Activated naive CD4-positive, alpha-beta T cell (primary cell): ENCODE results near the gene TOP1.

ENCODE experiments used
- DNase-seq, 4 experiments: peaks; one replicate each; lab custom pipeline; 2025; lab: John Stamatoyannopoulos, UW

Gene TOP1

DNA sequence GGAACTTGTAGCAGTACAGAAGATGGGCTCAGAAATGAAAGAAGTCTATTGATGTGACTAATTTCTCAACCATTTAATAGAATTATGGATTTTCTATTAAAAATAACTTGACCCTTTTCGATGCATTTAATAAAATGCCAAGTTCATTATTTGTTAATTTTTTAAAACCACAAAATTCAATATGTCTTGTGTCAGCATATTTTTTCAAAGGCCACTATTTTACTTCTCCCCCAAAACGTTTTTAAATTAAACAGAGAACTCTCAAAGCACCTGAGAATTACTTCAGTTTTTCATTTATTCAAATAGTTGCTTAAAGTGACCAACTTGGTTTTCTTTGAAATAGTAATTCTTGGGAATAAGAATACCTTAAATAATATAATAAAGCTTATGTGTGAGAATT, 8.6 kb downstream of the TOP1 start:
- no peak for DNase-seq

DNA sequence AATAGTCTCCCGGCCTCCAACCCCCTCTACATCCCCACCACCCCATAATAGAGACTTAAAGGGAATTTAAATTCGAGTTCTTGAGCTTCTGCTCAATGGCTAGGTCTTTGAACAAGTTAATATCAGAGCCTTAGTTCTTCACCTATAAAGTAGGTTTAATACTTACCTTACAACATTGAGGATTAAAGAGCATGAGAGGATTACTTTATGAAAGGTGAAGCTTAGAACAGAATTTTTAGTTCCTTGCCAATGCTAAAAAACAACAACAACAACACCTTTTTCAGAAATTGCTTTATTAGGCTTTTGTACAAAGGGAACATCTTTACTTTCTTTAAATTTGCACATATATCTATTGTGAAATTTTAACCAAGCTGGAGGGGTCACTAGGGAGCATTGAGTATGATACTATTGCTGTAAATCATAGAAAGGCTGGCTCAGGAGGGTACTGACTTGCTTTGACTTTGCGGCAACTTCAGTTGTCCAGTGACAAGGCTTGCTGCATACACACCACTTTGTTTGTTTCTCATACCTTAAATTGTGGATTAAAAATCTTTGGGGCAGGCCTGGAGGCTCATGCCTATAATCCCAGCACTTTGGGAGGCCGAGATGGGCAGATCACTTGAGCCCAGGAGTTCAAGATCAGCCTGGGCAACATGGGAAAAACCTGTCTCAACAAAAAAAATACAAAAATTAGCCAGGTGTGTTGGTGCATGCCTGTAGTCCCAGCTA, 9.7 kb downstream of the TOP1 start:
- no peak for DNase-seq

DNA sequence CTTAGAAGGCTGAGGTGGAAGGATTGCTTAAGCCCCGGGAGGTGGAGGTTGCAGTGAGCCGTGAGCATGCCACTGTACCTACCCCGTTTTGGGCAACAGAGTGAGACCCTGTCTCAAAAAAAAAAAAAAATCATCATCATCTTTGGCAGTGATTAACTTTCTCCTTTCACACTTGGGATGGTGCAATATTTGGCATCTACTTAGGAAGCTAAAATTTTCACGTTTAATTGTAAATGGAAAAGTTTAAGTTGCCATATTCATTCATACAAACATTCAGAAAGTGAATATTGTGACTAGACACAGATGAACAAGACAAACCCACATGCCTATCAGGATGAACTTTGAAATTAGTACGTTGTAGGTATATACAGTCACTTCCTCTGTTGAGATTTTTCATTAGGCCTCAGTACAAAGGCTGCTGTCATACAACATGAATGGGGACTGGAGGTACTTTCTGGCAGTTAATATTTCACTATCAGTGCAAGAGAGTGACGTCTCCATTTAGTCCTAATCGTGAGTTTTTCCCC, 10.3 kb downstream of the TOP1 start:
- DNase-seq: no peak

DNA sequence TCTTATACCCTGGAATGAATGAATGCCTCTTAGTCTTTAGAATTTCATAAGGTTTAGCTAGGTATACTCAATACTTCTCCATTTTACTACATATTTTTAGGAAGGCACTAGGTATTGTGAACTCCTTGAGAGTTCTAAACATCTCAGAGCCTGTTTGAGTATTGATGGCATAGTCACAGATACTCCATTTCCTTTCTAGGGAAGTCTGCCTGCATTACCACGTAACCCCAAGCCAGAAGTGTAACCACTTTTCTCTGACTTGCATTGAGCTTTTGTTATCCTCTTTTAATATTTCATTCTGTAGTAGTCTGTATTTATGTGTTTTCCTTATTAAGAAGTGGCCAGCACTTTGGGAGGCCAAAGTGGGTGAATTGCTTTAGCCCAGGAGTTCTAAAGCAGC, 12.2 kb downstream of the TOP1 start:
- DNase-seq: no peak

DNA sequence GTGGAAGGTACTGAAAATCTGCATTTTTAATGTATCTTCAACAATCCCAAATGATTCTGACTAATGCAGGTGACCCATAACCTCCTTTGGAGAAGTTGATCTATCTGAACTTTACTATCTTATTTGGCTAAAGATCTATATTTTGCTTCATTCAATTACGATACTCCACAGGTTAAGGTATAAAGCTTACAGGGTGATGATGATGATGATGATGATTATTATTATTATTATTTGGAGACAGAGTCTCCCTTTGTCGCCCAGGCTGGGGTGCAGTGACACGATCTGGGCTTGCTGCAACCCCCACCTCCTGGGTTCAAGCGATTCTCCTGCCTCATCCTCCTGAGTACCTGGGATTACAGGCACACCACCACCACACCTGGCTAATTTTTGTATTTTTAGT, 13.1 kb downstream of the TOP1 start:
- no peak for DNase-seq

- DNase-seq: no peak
These were observed 15.9 kb downstream of the TOP1 start for GRCh38 chr20:41044409-41045062.

GRCh38 chr20:41045671-41046070, 17.0 kb downstream of the TOP1 start:
- no peak for DNase-seq

- no peak for DNase-seq
These were observed 18.1 kb downstream of the TOP1 start for GRCh38 chr20:41046716-41047115.

- DNase-seq: no peak
These were observed 18.8 kb downstream of the TOP1 start for GRCh38 chr20:41047279-41047974.

- DNase-seq: no peak
These were observed 19.3 kb downstream of the TOP1 start for GRCh38 chr20:41047975-41048305.

DNA sequence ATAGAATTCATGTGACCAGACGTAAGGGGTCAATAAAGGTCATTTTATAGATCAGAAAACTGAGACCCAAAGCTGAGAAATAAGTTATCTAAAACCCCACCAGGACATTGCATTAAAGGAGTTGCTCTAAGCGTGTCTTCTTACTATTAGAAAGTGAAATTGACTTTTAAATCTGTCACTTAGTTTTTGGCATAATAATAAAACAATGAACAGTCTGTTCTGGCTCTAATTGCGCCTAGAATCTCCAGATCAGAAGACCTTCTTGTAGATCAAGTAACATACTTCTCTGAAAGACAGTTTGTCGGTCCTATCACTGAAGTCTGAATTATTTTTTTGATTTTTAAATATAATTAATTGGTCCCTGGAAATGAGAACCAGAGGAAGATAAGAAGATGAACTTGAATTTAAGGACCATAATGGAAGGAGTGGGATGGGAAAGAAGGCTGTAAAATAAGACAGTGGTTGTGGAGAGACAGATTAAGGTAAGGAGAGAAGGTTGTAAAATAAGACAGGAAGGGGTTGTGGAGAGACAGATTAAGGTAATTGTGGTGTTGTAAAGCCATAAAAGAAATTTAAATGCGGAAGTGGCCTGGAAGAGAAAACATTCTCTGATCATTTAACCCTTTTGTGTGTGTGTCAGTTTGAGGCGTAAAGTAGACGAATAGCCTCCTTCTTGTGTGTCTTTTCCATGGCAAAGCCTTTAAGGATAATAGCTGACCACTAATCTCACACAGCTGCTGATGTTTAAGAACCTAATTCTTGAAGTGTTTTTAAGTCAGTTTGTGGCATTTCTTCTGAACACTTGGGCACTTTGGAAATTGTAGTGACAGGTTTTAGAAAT, 20.1 kb downstream of the TOP1 start:
- DNase-seq: no peak

DNA sequence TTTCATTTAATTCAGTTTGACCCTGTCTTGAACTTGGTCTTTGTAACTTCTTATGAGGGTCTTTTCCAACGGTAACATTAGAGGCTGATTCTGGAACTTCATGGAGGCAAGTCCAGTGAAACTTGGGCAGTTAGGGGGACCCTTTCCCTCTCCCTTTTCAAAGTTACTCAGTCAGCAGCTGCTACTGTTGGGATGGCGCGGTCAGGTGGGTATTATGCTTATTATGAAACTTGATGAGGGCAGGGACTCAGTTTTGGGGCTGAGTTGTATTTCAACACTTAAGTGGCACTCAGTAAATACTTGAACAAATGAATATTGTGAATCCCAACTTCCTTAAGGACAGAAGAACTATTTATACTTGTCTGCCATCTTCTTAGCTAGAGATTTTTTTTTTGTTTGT, 20.8 kb downstream of the TOP1 start:
- DNase-seq: no peak

DNA sequence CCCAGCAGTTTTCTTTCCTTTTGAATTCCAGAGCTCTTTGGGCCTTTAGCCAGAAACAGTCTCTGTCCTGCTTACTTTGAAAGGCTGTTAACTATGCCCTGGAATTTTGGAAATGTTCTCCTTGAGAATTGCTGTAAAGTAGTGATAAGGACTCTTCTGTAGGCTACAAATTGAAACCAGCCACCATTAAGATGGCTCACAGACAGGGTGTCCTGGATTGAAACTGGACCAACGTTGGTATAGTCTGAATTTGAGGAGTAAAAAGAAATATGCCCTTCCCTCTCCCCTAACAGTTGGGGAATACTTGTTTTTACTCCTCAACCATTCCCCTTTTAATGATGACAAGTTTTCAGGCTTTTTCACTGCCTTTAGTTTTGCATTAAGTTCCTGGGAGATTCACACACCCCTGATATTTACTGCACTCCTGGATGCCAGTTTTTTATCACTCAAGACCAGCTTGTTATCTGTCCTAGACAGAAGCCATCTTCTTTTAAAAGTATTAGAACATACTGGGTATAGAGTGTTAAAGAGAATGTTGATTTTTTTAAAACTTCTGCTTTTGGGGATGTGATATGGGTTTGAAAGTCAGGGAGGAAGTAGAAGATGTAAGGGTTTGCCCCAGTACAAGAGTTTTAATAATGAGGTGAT, 21.9 kb downstream of the TOP1 start:
- DNase-seq: no peak

- no peak for DNase-seq
These were observed 22.6 kb downstream of the TOP1 start for GRCh38 chr20:41051009-41051825.

GRCh38 chr20:41052742-41053419, 24.3 kb downstream of the TOP1 start:
- no peak for DNase-seq

DNA sequence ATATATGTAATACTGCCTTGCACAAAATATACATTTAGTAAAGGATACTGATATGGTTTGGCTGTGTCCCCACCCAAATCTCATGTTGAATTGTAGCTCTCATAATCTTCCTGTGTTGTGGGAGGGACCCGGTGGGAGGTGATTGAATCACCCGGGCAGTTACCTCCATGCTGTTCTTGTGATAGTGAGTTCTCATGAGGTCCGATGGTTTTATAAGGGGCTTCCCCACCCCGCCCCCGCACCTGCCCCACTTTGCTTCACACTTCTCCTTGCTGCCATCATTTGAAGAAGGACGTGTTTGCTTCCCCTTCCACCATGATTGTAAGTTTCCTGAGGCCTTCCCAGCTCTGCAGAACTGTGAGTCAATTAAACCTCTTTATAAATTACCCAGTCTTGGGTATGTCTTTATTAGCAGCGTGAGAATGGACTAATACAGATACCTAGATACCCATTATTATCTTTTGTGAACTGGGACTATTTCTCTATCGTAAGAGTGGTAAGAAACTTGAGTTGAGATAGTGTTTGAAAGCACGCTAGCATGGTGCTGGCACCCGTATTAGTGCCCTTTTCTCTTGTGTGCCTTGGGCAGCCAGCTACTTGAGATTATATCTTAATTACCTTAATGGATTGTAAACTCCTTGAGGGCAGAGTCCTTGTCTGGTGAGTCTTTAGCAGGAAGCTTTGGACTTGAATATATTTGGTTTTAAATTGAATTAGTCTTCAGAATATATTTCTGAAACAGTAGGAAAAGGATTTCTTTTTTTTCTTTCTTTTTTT, 25.6 kb downstream of the TOP1 start:
- DNase-seq: no peak

GRCh38 chr20:41054847-41055230, 26.2 kb downstream of the TOP1 start:
- DNase-seq: no peak

DNA sequence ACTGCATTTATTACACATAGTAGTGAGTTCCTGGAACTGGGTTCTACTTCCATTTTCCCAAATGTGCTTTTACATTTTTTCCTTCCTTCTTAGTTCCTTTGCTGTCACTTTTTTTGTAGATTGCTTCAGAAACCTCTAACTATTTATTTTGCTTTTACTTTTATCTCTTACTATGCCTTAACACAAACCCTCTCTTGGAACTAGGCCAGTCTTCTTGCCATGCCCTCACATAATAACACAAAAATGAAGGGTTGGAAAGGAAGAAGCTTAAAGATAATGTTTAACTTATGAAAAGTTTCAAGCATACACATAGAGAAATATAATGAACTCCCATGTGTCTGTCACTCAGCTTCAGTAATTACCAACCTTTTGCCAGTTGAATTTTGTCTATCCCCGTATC, 27.1 kb downstream of the TOP1 start:
- no peak for DNase-seq

DNA sequence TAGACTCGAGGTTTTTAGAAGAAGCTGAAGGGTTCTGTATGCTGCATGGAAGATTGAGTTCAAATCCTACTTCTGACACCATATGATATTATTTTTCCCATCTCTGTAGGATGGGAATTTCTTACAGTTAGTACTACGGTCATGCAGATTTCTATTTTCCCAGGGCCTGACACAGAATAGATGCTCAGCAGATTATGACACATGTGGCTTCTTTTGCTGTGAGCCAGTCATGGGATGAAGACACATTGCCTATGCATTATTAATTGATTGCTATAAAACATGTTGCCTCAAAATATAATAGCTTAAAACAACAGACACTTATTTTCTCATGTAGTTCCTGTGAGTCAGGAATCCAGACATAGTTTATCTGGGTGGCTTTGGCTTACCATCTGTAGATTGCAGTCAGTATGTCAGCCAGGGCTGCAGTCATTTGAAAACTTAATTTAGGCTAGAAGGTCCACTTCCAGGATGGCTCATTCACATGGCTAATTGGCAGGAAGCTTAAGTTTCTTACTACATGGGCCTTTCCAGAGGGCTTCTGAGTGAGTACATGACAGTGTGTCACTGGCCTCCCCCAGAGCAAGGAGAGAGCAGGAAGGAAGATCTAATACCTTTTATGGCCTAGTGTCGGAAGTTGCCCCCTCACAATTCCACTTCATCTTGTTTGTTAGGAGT, 29.5 kb downstream of the TOP1 start:
- DNase-seq: no peak
